Retinal pigment epithelial cell (primary cell): ENCODE results near the gene CLDN9.
A peak's percentile ranks its signal among the peaks of the same experiment; 100 is the strongest.

ENCODE experiments used
- DNase-seq: peaks from one replicate; pipeline ENCODE4 v3.0.0-alpha.2; 2010; ENCODE audit warnings: low read depth
- H3K4me3 ChIP-seq: 2 replicates; pipeline ENCODE4 v1.5.1; 2011; ENCODE audit warnings: mild to moderate bottlenecking, low read length, control low read depth, moderate library complexity
- CTCF ChIP-seq: conservative IDR thresholded peaks from 2 replicates; pipeline ENCODE4 v1.5.1; 2011; ENCODE audit warnings: low read depth, low read length, control low read depth, inconsistent platforms

The CLDN9 gene

DNA sequence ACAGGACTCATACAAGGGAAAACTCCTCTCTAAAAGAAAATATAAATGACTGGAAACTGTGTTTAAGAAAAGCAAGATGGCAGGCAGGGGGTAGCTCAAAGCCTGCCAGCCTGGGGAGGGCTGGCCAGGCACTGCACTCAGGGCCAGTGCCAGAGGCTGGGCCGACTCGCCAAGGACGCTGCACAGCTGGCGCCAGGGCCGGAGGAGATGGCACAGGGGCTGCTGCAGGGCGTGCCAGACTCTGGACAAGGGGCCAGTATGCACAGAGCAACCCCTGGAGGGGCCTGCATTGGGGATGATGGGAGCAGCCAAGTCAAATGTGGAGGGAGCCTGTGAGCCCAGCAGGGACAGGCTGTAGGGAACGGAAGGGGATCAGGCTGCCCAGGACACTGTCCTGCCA, 36.5 kb upstream of the CLDN9 start:
- no peak overlapping the region for H3K4me3 ChIP-seq
- DNase-seq = no peak
- no peak for TF ChIP-seq CTCF

GRCh38 chr16:2976673-2977072, 36.0 kb upstream of the CLDN9 start:
- H3K4me3 ChIP-seq = no peak overlapping the region
- TF ChIP-seq CTCF = no peak
- no peak for DNase-seq

DNA sequence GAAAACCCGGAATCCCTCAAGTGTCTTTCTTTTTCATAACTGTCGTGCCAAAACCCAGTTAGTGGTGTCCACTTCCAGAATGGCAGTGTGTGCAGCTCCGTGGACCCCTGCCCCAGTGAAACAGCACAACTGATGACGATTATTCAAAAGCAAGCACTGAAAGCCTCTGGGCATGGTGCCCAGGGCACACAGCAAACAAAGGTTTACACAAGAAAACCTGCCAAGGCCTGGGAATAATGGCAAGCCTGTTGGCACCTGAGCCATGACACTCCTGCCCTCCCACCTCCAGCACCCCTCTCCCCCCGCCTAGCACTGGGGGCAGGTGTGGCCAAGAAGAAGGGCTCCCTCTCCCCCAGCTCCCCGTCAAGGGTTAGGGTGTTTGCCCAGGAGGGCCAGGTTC, 35.3 kb upstream of the CLDN9 start:
- no peak for DNase-seq
- no peak overlapping the region for H3K4me3 ChIP-seq
- TF ChIP-seq CTCF = no peak

DNA sequence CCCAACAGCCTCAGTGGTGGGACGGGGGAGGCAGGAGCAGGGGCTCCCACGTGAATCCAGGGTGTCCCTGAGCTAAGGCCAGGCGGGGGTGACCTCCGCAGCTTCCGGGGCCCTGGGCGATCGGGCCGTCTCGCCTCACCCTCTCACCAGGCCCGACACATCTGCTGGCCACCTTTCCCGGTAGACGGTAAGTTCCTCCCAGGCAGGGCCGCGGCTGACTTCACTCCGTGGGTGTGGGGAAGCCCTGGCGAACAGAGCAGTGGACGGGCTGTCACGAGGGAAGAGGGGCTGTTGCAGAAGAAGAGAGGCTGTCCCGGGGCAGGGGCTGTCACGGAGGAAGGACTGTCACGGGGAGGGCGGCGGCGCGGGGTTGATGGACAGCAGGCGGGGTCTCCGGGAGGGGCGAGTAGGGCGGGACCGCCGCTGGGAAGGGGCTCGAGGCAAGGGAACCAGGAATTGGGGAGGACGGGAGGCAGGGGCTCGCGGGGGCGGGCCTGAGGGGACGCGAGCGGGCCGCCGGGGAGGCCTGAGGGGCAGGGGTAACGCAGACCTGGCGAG, 33.0 kb upstream of the CLDN9 start:
- DNase-seq = no peak
- no peak for TF ChIP-seq CTCF
- H3K4me3 ChIP-seq = peak overlapping the region; percentile 70

DNA sequence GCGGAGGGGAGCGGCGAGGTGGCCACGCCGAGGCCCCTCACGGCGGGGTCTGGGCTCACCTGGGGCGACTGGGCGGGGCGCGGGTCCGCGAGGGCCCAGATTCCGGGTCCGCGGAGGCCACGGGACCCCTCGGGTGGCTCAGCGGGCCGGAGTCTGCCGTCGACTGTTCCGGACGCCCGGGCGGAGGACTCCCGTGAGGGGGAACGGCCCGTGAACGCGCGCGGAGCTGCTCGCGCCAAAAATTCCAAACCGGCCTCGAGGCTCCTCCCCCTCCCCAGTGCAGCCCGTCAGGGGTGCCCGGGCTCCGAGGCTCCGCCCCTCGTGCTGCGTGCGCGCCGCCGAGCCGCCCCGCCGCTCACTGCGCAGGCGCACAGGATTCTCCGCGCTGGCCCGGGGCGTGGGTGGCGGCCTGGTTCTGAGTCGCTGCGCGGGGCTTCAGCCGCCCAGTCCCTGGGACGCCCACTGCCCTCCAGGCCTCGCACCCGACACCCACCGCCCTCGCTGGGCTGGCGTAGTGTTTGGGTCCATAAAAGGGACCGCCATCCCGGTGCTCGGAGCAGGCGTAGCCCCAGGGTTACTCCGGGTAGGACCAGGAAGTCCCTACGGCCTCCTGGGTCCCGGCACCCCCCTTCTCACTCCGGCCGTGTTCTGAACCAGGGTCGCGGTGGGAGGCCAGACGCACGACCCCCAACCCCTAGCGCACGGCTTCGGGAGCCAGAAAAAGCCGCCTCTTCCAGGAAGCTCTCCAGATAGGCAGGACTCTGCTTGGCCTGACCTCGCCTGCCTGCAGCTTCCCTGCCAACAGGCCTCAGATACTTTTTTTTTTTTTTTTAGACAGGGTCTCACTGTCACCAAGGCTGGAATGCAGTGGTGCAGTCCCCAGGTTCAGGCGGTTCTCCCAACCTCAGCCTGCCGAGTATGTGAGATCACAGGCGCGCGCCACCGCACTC, 32.2 kb upstream of the CLDN9 start, which contains the start of gene PKMYT1:
Gene PKMYT1 (minus strand): TSS at position 220 of the 950 bp plus-strand sequence. CDS start 789 bp downstream, outside the sequence.
- no peak for TF ChIP-seq CTCF
- peak within 1 kb of the TSS; percentile 70 for H3K4me3 ChIP-seq
- no peak for DNase-seq

DNA sequence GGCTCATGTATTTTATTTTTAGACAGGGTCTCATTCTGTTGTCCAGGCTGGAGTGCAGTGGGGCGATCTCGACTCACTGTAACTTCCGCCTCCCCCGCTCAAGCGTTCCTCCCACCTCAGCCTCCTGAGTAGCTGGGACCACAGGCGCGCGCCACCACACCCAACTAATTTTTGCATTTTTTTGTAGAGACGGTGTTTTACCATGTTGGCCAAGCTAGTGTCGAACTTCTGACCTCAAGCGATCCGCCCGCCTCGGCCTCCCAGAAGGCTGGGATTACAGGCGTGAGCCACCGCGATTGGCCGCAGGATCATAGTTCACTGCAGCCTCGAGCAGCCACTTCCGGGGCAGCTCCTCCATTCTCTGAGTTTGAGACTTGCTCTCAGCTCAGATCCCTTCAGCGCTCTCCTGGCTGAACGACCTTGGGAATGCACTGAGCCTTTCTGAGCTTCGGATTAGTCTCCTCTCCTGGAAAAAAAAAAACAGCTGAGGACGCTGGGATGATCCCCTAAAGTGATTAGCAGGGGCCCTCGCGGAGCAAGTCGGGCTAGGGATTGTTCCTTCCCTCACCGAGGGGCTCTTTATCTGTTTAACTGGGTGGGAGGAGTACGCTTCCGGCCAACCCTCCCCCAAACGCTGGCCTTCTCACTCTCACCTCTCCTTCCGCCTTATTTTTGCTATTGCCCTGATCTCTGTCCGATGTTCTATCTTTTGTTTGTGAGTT, 31.4 kb upstream of the CLDN9 start:
- DNase-seq = no peak
- no peak overlapping the region for H3K4me3 ChIP-seq
- TF ChIP-seq CTCF = no peak
